Eye (tissue), 1 donor: ENCODE data around the gene RAPGEF1.
A peak's percentile ranks its signal among the peaks of the same experiment; 100 is the strongest.

Experiments
- DNase-seq: peaks from one replicate; pipeline ENCODE4 v3.0.0-alpha.2; 2015

The RAPGEF1 gene

GRCh38 chr9:131704988-131705387 is 34.9 kb downstream of the RAPGEF1 start:
- DNase-seq = no peak

GRCh38 chr9:131704141-131704983 is 35.5 kb downstream of the RAPGEF1 start:
- no peak for DNase-seq

GRCh38 chr9:131703697-131704096 is 36.2 kb downstream of the RAPGEF1 start:
- DNase-seq = no peak

- DNase-seq = no peak
Measured at GRCh38 chr9:131702911-131703310, 37.0 kb downstream of the RAPGEF1 start.

GRCh38 chr9:131701789-131702337 is 38.0 kb downstream of the RAPGEF1 start:
- no peak for DNase-seq

- no peak for DNase-seq
Measured at GRCh38 chr9:131701436-131701781, 38.5 kb downstream of the RAPGEF1 start.

- DNase-seq = no peak
Measured at GRCh38 chr9:131700765-131701435, 39.0 kb downstream of the RAPGEF1 start.

- DNase-seq = no peak
Measured at GRCh38 chr9:131700076-131700475, 39.8 kb downstream of the RAPGEF1 start.

GRCh38 chr9:131698618-131698985 is 41.3 kb downstream of the RAPGEF1 start:
- no peak for DNase-seq

GRCh38 chr9:131697908-131698617 is 41.8 kb downstream of the RAPGEF1 start:
- DNase-seq = peak; percentile 82

- DNase-seq = peak; percentile 72
Measured at GRCh38 chr9:131697097-131697496, 42.8 kb downstream of the RAPGEF1 start.

GRCh38 chr9:131695836-131696460 is 43.9 kb downstream of the RAPGEF1 start:
- DNase-seq = no peak

- DNase-seq = no peak
Measured at GRCh38 chr9:131695366-131695765, 44.5 kb downstream of the RAPGEF1 start.

GRCh38 chr9:131693651-131694597 is 46.0 kb downstream of the RAPGEF1 start:
- DNase-seq = no peak

GRCh38 chr9:131692612-131693562 is 47.0 kb downstream of the RAPGEF1 start:
- DNase-seq = no peak

- DNase-seq = no peak
Measured at GRCh38 chr9:131691969-131692611, 47.8 kb downstream of the RAPGEF1 start.

GRCh38 chr9:131690941-131691573 is 48.8 kb downstream of the RAPGEF1 start:
- DNase-seq = no peak

GRCh38 chr9:131690462-131690861 is 49.4 kb downstream of the RAPGEF1 start:
- no peak for DNase-seq

GRCh38 chr9:131688377-131688776 is 51.5 kb downstream of the RAPGEF1 start:
- no peak for DNase-seq
